ENCODE measurements around the gene URB2. TPM values are rescaled to one million over a fixed set of nuclear protein-coding genes. Genes with fewer than 3 reads are reported as not detected.

URB2 gene
- total and polyA plus RNA-seq, 2 donors (not counting 1 experiment from before 2014, with no cell fraction given): 5.4 to 9.6 TPM

DNA sequence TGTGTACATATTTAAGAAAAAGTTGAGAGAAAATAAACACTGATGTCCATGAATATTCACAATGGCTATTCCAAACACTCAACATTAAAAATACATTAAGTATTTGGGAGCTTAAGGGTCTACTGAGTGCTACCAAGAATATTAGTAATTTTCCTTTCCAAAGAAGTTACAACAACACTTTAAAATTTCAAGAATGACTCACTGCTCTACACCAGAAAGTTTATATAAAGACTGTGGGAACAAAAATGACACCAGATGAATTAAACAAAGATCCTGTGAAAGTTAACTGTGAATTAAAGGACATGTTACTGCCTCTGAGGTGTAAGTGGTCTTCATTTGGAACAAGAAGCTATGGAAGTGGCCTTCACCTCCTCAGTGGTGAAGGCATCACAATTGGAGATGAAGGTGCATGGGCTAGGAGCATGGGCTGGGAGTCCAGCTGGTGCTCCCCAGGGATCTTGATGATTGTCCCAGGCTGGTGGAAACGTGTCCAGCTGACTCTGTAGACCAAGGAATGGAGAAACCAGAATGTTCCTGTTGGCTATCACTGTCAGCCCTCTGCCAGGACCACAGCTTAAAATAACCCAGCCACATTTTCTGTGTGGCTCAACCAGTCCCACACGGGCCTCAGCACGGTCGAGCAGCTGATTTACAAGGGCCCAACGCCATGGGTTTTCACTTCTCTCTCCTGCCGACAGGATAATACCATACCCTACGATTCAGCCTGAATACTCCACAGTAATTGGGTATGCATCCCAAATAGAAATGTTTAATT lies 28.9 kb upstream of the URB2 start:
- Histone ChIP-seq H3K9me3 (ENCODE audit: control extremely low read depth in 1 of 3, control insufficient read depth in 2 of 3, insufficient read depth in 1 of 3, low read length in 2 of 3) (no peaks in the 10 kb centered on the region), H4K20me1 (ENCODE audit: control insufficient read depth, insufficient read depth, low read length, poor library complexity, severe bottlenecking) (peaks cover 4% of the 10 kb centered on the region), H3K4me1 (ENCODE audit: control insufficient read depth in 2 of 2, insufficient read depth in 2 of 2, low read length in 2 of 2) (no peaks in the 10 kb centered on the region), H3K36me3 (replicated peaks in 1 of 2; ENCODE audit: control extremely low read depth in 1 of 2, control insufficient read depth in 1 of 2, extremely low read depth in 1 of 2, insufficient read depth in 2 of 2, low read length in 1 of 2) (peaks cover 9 to 46% of the 10 kb centered on the region in 2 experiments), H2AFZ (ENCODE audit: insufficient read depth, low read depth, low read length, poor library complexity, severe bottlenecking) (no peak overlapping the region), H3K9ac (ENCODE audit: low read length) (no peak overlapping the region), H3K79me2 (ENCODE audit: control insufficient read depth, insufficient read depth, low read length) (peaks cover 9% of the 10 kb centered on the region), H3K4me3 (ENCODE audit: control extremely low read depth in 1 of 5, extremely low read depth in 1 of 5, insufficient read depth in 1 of 5, low read depth in 2 of 5, low read length in 4 of 5) (no peak overlapping the region), H3K4me2 (replicated peaks; ENCODE audit: low read depth, low read length, poor library complexity, severe bottlenecking) (no peak overlapping the region), H3K27ac (ENCODE audit: low read length in 2 of 2) (no peak overlapping the region), H3K27me3 (replicated peaks in 1 of 4; ENCODE audit: control extremely low read depth in 1 of 4, control insufficient read depth in 3 of 4, insufficient read depth in 4 of 4, low read length in 3 of 4) (no peaks in the 10 kb centered on the region)
- TF ChIP-seq, protein P1, sequence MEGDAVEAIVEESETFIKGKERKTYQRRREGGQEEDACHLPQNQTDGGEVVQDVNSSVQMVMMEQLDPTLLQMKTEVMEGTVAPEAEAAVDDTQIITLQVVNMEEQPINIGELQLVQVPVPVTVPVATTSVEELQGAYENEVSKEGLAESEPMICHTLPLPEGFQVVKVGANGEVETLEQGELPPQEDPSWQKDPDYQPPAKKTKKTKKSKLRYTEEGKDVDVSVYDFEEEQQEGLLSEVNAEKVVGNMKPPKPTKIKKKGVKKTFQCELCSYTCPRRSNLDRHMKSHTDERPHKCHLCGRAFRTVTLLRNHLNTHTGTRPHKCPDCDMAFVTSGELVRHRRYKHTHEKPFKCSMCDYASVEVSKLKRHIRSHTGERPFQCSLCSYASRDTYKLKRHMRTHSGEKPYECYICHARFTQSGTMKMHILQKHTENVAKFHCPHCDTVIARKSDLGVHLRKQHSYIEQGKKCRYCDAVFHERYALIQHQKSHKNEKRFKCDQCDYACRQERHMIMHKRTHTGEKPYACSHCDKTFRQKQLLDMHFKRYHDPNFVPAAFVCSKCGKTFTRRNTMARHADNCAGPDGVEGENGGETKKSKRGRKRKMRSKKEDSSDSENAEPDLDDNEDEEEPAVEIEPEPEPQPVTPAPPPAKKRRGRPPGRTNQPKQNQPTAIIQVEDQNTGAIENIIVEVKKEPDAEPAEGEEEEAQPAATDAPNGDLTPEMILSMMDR (IDR thresholded peaks at IDR 0.05): no peak
- TF ChIP-seq EZH2 (IDR thresholded peaks at IDR 0.05; ENCODE audit: borderline replicate concordance, insufficient read depth, low read depth, low read length, poor library complexity, severe bottlenecking): no peak
- H3K27me3 Mint-ChIP-seq: no peaks in the 10 kb centered on the region
- POLR2A ChIA-PET: no interaction called here
- DNase-seq (no peak), ATAC-seq (ENCODE audit: low read depth) (no peak)
- no peak overlapping the region for H3K27ac Mint-ChIP-seq
- no peaks in the 10 kb centered on the region for H3K4me1 Mint-ChIP-seq
- no peak overlapping the region for H3K4me3 Mint-ChIP-seq
- 67% methylated on average over 4 of the region's 7 CpGs for WGBS (ENCODE audit: insufficient coverage)
- intact Hi-C loops (cut with micrococcal nuclease): no loop called here
- H3K9me3 Mint-ChIP-seq (ENCODE audit: insufficient read depth): no peaks in the 10 kb centered on the region
- CTCF ChIA-PET: no interaction called here

DNA sequence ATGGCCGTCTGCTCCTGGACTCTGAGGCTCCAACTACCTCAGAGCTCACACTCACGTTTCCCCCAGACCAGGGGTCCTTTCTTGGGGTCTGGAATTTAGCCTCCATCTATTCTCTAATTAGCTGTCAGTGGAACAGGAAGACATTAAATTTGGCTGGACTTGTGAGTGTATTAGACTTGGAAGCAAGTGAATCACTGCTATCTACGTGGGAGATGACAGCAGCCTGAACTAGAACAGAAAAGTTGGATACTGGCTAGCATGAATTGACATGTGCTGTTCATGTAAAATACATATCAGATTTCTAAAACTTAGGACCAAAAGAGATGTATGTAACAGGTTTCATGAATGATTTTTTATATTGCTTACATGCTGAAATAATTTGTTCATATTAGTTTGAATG lies 28.2 kb upstream of the URB2 start:
- no peaks in the 10 kb centered on the region for H3K9me3 ChIP-seq (ENCODE audit: control extremely low read depth in 1 of 3, control insufficient read depth in 2 of 3, insufficient read depth in 1 of 3, low read length in 2 of 3)
- Mint-ChIP-seq H3K27ac (no peak overlapping the region), H3K4me1 (no peaks in the 10 kb centered on the region), H3K9me3 (ENCODE audit: insufficient read depth) (no peaks in the 10 kb centered on the region), H3K4me3 (no peak overlapping the region), H3K27me3 (no peaks in the 10 kb centered on the region)
- H3K4me1 ChIP-seq (ENCODE audit: control insufficient read depth in 2 of 2, insufficient read depth in 2 of 2, low read length in 2 of 2): no peaks in the 10 kb centered on the region
- intact Hi-C loops (cut with micrococcal nuclease): no loop called here
- H3K4me3 ChIP-seq (ENCODE audit: control extremely low read depth in 1 of 5, extremely low read depth in 1 of 5, insufficient read depth in 1 of 5, low read depth in 2 of 5, low read length in 4 of 5): no peak overlapping the region
- DNase-seq (no peak), ATAC-seq (ENCODE audit: low read depth) (no peak)
- no peak overlapping the region for H3K27ac ChIP-seq (ENCODE audit: low read length in 2 of 2)
- 100% methylated on average over 1 of the region's 3 CpGs for WGBS (ENCODE audit: insufficient coverage)
- no peak for TF ChIP-seq EZH2 (IDR thresholded peaks at IDR 0.05; ENCODE audit: borderline replicate concordance, insufficient read depth, low read depth, low read length, poor library complexity, severe bottlenecking)
- TF ChIP-seq, protein P1 (IDR thresholded peaks at IDR 0.05): no peak
- peaks cover 9% of the 10 kb centered on the region for H3K79me2 ChIP-seq (ENCODE audit: control insufficient read depth, insufficient read depth, low read length)
- CTCF ChIA-PET: interaction anchor here (0.7 to 0.8 kb wide), 2 partner anchors 10 to 26 kb away, joined by 3 read pairs; no protein-coding TSS in a partner anchor
- no peak overlapping the region for H2AFZ ChIP-seq (ENCODE audit: insufficient read depth, low read depth, low read length, poor library complexity, severe bottlenecking)
- no peaks in the 10 kb centered on the region for H3K27me3 ChIP-seq (replicated peaks in 1 of 4; ENCODE audit: control extremely low read depth in 1 of 4, control insufficient read depth in 3 of 4, insufficient read depth in 4 of 4, low read length in 3 of 4)
- POLR2A ChIA-PET: no interaction called here
- no peak overlapping the region for H3K4me2 ChIP-seq (replicated peaks; ENCODE audit: low read depth, low read length, poor library complexity, severe bottlenecking)
- no peaks in the 10 kb centered on the region for H4K20me1 ChIP-seq (ENCODE audit: control insufficient read depth, insufficient read depth, low read length, poor library complexity, severe bottlenecking)
- H3K36me3 ChIP-seq (replicated peaks in 1 of 2; ENCODE audit: control extremely low read depth in 1 of 2, control insufficient read depth in 1 of 2, extremely low read depth in 1 of 2, insufficient read depth in 2 of 2, low read length in 1 of 2): peaks cover 9 to 51% of the 10 kb centered on the region in 2 experiments
- no peak overlapping the region for H3K9ac ChIP-seq (ENCODE audit: low read length)
